HG03378 (cell line): ENCODE data around the gene CPLX1.

ENCODE experiments used
- ATAC-seq: cut with Tn5 transposase; IDR thresholded peaks from one replicate; pipeline ENCODE4 v1.9.1; 2021; ENCODE audit warnings: mild to moderate bottlenecking, moderate library complexity; ENCODE audit not compliant: unreplicated experiment

Gene CPLX1

GRCh38 chr4:856225-856901, 30.4 kb upstream of the CPLX1 start:
- ATAC-seq, result no peak

- no peak for ATAC-seq
Observed at GRCh38 chr4:855880-856224, 29.9 kb upstream of the CPLX1 start.

GRCh38 chr4:854356-854755, 28.4 kb upstream of the CPLX1 start:
- no peak for ATAC-seq

GRCh38 chr4:853416-853781, 27.5 kb upstream of the CPLX1 start:
- no peak for ATAC-seq

- no peak for ATAC-seq
Observed at GRCh38 chr4:851701-852430, 25.9 kb upstream of the CPLX1 start.

- ATAC-seq, result no peak
Observed at GRCh38 chr4:850323-850945, 24.5 kb upstream of the CPLX1 start.

GRCh38 chr4:849478-850175, 23.7 kb upstream of the CPLX1 start:
- ATAC-seq, result no peak

- ATAC-seq, result no peak
Observed at GRCh38 chr4:848803-849477, 23.0 kb upstream of the CPLX1 start.

GRCh38 chr4:848307-848691, 22.4 kb upstream of the CPLX1 start:
- ATAC-seq, result no peak

GRCh38 chr4:845836-846251, 19.9 kb upstream of the CPLX1 start:
- ATAC-seq, result no peak

- no peak for ATAC-seq
Observed at GRCh38 chr4:845233-845835, 19.4 kb upstream of the CPLX1 start.

- ATAC-seq, result no peak
Observed at GRCh38 chr4:844752-845232, 18.9 kb upstream of the CPLX1 start.

- ATAC-seq, result no peak
Observed at GRCh38 chr4:839675-840443, 13.9 kb upstream of the CPLX1 start.

- ATAC-seq, result no peak
Observed at GRCh38 chr4:837772-838171, 11.8 kb upstream of the CPLX1 start.

- no peak for ATAC-seq
Observed at GRCh38 chr4:836750-837301, 10.9 kb upstream of the CPLX1 start.

GRCh38 chr4:836003-836511, 10.1 kb upstream of the CPLX1 start:
- ATAC-seq, result no peak

- ATAC-seq, result no peak
Observed at GRCh38 chr4:835148-836002, 9.4 kb upstream of the CPLX1 start.

GRCh38 chr4:834368-835147, 8.6 kb upstream of the CPLX1 start:
- no peak for ATAC-seq
